SK-N-SH treated with all-trans-retinoic acid at 6 μM for 48 hours (cell line): ENCODE data around the gene DAAM2.

Experiments used
- BACH2 ChIP-seq: fragments of 250-450 bp; sonication (Bioruptor Pico); IDR thresholded peaks from 2 replicates; pipeline ENCODE4 v1.9.0; 2021; ENCODE audit warnings: mild to moderate bottlenecking, borderline replicate concordance
- TCF4 ChIP-seq: fragments of 250-450 bp; sonication (Bioruptor Pico); IDR thresholded peaks from 2 replicates; pipeline ENCODE4 v1.8.0; 2021; ENCODE audit warnings: mild to moderate bottlenecking, moderate library complexity, borderline replicate concordance

- TF ChIP-seq BACH2 (CRISPR knock-in tag) (no peak), TCF4 (CRISPR knock-in tag) (no peak)
Observed at GRCh38 chr6:39893286-39893685, 101.1 kb downstream of the DAAM2 start.
